ENCODE results near the gene TMEM247. TPM values are rescaled to one million over a fixed set of nuclear protein-coding genes. Genes with fewer than 3 reads are reported as not detected.

The TMEM247 gene
- total and polyA plus RNA-seq, 2 donors (not counting 3 experiments of a cell fraction or from before 2014, with no cell fraction given) = not detected

GRCh38 chr2:46459694-46460093 is 19.7 kb upstream of the TMEM247 start:
- CTCF ChIA-PET = interaction anchor here (1.1 to 2.5 kb wide), 6 partner anchors 9 to 450 kb away, joined by 3 to 15 read pairs (median 4); no protein-coding TSS in a partner anchor
- FAIRE-seq = no peak

GRCh38 chr2:46460241-46460921 is 19.0 kb upstream of the TMEM247 start:
- dilution Hi-C loops (cut with MboI; ENCODE audit: extremely low pct_ligation_motif_present, low sequenced_read_pairs) (no loop called here), intact Hi-C loops (cut with micrococcal nuclease) (loop anchor here (2.0 kb wide), 1 partner anchor 810 kb away; the partner anchor contains the start of gene PRKCE)
- Histone ChIP-seq H3K4me1 (ENCODE audit: control insufficient read depth, extremely low read depth, insufficient read depth, low read length) (no peaks in the 10 kb centered on the region), H3K9ac (replicated peaks; ENCODE audit: extremely low read depth, insufficient read depth, low read length) (no peak overlapping the region), H3K4me2 (ENCODE audit: insufficient read depth, low read length) (no peak overlapping the region), H2AFZ (ENCODE audit: low read depth, low read length) (no peak overlapping the region), H3K27ac (ENCODE audit: insufficient read depth, low read depth, low read length) (no peak overlapping the region), H4K20me1 (replicated peaks; ENCODE audit: control insufficient read depth, extremely low read depth, insufficient read depth, low read length) (no peaks in the 10 kb centered on the region), H3K4me3 (replicated peaks in 1 of 3; ENCODE audit: insufficient read depth in 1 of 3, low read depth in 1 of 3, low read length in 3 of 3) (no peak overlapping the region), H3K9me3 (replicated peaks; ENCODE audit: control insufficient read depth, insufficient read depth, low read length) (no peaks in the 10 kb centered on the region), H3K79me2 (ENCODE audit: control insufficient read depth, insufficient read depth, low read length) (no peaks in the 10 kb centered on the region), H3K36me3 (ENCODE audit: control insufficient read depth in 2 of 2, extremely low read depth in 1 of 2, insufficient read depth in 2 of 2, low read length in 2 of 2) (no peaks in the 10 kb centered on the region), H3K9me1 (replicated peaks; ENCODE audit: control insufficient read depth, extremely low read depth, insufficient read depth, low read length) (no peaks in the 10 kb centered on the region), H3K27me3 (ENCODE audit: control insufficient read depth in 2 of 2, insufficient read depth in 2 of 2, low read length in 2 of 2) (no peaks in the 10 kb centered on the region)
- ChIA-PET CTCF (interaction anchor here (0.6 to 2.5 kb wide), 8 partner anchors 9 to 450 kb away, joined by 3 to 15 read pairs (median 4); no protein-coding TSS in a partner anchor), POLR2A (no interaction called here)
- DNase-seq (ENCODE audit: low read depth, low spot score) = no peak
- no peak for FAIRE-seq
- TF ChIP-seq EZH2 (IDR thresholded peaks at IDR 0.05; ENCODE audit: borderline replicate concordance, low read depth, low read length, severe bottlenecking) = no peak
- TF ChIP-seq MYC (IDR thresholded peaks at IDR 0.05; ENCODE audit: low read depth, low read length) = no peak
- TF ChIP-seq FOS (IDR thresholded peaks at IDR 0.05; ENCODE audit: borderline replicate concordance, insufficient read depth, low read length) = no peak
- TF ChIP-seq POLR2AphosphoS5 (IDR thresholded peaks at IDR 0.05; ENCODE audit: insufficient read depth, low read depth, low read length) = no peak
- TF ChIP-seq GATA2 (IDR thresholded peaks at IDR 0.05; ENCODE audit: insufficient read depth, insufficient read length, low read depth, low read length) = no peak
- TF ChIP-seq JUN (IDR thresholded peaks at IDR 0.05; ENCODE audit: borderline replicate concordance, insufficient read depth, insufficient read length, low read depth) = no peak
- TF ChIP-seq POLR2A (IDR thresholded peaks at IDR 0.05; ENCODE audit: low read depth, low read length) = no peak
- no peak for TF ChIP-seq MAX (IDR thresholded peaks at IDR 0.05; ENCODE audit: insufficient read depth, insufficient read length)
- no peak for TF ChIP-seq CTCF (IDR thresholded peaks at IDR 0.05; ENCODE audit: extremely low read depth in 1 of 2, insufficient read depth in 1 of 2, low read depth in 1 of 2, low read length in 2 of 2)
- no TSS peak for BruUV-seq (replicated peaks)

More at GRCh38 chr2:46459694-46460093, 19.7 kb upstream of the TMEM247 start:
- no peak overlapping the region for H3K9ac ChIP-seq (replicated peaks; ENCODE audit: extremely low read depth, insufficient read depth, low read length)
- no peak overlapping the region for H2AFZ ChIP-seq (ENCODE audit: low read depth, low read length)
- no peaks in the 10 kb centered on the region for H3K36me3 ChIP-seq (ENCODE audit: control insufficient read depth in 2 of 2, extremely low read depth in 1 of 2, insufficient read depth in 2 of 2, low read length in 2 of 2)
- no peak overlapping the region for H3K27ac ChIP-seq (ENCODE audit: insufficient read depth, low read depth, low read length)
- dilution Hi-C loops (cut with MboI; ENCODE audit: extremely low pct_ligation_motif_present, low sequenced_read_pairs) = no loop called here
- H3K4me2 ChIP-seq (ENCODE audit: insufficient read depth, low read length) = no peak overlapping the region
- H3K9me1 ChIP-seq (replicated peaks; ENCODE audit: control insufficient read depth, extremely low read depth, insufficient read depth, low read length) = no peaks in the 10 kb centered on the region
- no peak for DNase-seq (ENCODE audit: low read depth, low spot score)
- no peaks in the 10 kb centered on the region for H3K79me2 ChIP-seq (ENCODE audit: control insufficient read depth, insufficient read depth, low read length)
- no peaks in the 10 kb centered on the region for H3K9me3 ChIP-seq (replicated peaks; ENCODE audit: control insufficient read depth, insufficient read depth, low read length)
- intact Hi-C loops (cut with micrococcal nuclease) = loop anchor here (2.0 kb wide), 1 partner anchor 809 kb away; the partner anchor contains the start of gene PRKCE
- no peak overlapping the region for H3K4me3 ChIP-seq (replicated peaks in 1 of 3; ENCODE audit: insufficient read depth in 1 of 3, low read depth in 1 of 3, low read length in 3 of 3)
- BruUV-seq (replicated peaks) = no TSS peak
- POLR2A ChIA-PET = no interaction called here
- no peak for TF ChIP-seq EZH2 (IDR thresholded peaks at IDR 0.05; ENCODE audit: borderline replicate concordance, low read depth, low read length, severe bottlenecking)
- no peak for TF ChIP-seq MAX (IDR thresholded peaks at IDR 0.05; ENCODE audit: insufficient read depth, insufficient read length)
- TF ChIP-seq JUN (IDR thresholded peaks at IDR 0.05; ENCODE audit: borderline replicate concordance, insufficient read depth, insufficient read length, low read depth) = no peak
- TF ChIP-seq MYC (IDR thresholded peaks at IDR 0.05; ENCODE audit: low read depth, low read length) = no peak
- TF ChIP-seq GATA2 (IDR thresholded peaks at IDR 0.05; ENCODE audit: insufficient read depth, insufficient read length, low read depth, low read length) = no peak
- no peaks in the 10 kb centered on the region for H3K27me3 ChIP-seq (ENCODE audit: control insufficient read depth in 2 of 2, insufficient read depth in 2 of 2, low read length in 2 of 2)
- no peaks in the 10 kb centered on the region for H3K4me1 ChIP-seq (ENCODE audit: control insufficient read depth, extremely low read depth, insufficient read depth, low read length)
- no peaks in the 10 kb centered on the region for H4K20me1 ChIP-seq (replicated peaks; ENCODE audit: control insufficient read depth, extremely low read depth, insufficient read depth, low read length)
